ENCODE data around the gene PRLR.

The PRLR gene

GRCh38 chr5:35082530-35082929 is 147.8 kb downstream of the PRLR start:
- H3K9me3 ChIP-seq (ENCODE audit: insufficient read depth, low read length, severe bottlenecking) = no peaks in the 10 kb centered on the region

GRCh38 chr5:35081134-35081533 is 149.2 kb downstream of the PRLR start:
- Histone ChIP-seq H3K36me3 (ENCODE audit: insufficient read depth, low read length) (no peaks in the 10 kb centered on the region), H3K79me2 (ENCODE audit: insufficient read depth, low read length) (no peaks in the 10 kb centered on the region), H4K20me1 (ENCODE audit: insufficient read depth, low read length) (no peaks in the 10 kb centered on the region), H3K4me3 (ENCODE audit: low read depth in 1 of 2, low read length in 2 of 2) (no peak overlapping the region), H3K9ac (ENCODE audit: low read depth, low read length) (no peak overlapping the region), H3K27ac (ENCODE audit: low read length) (no peak overlapping the region), H2AFZ (ENCODE audit: low read depth, low read length) (no peak overlapping the region), H3K27me3 (ENCODE audit: insufficient read depth, low read length, poor library complexity) (no peaks in the 10 kb centered on the region), H3K9me3 (ENCODE audit: insufficient read depth, low read length, severe bottlenecking) (no peaks in the 10 kb centered on the region), H3K4me2 (ENCODE audit: insufficient read depth, low read length) (no peak overlapping the region), H3K4me1 (ENCODE audit: insufficient read depth, low read length) (no peaks in the 10 kb centered on the region)
- ATAC-seq (ENCODE audit: insufficient read depth, low read depth) (no peak), DNase-seq (no peak)
- TF ChIP-seq EZH2 (IDR thresholded peaks at IDR 0.05; ENCODE audit: borderline replicate concordance, low read depth, low read length, severe bottlenecking) = no peak
- no peak for TF ChIP-seq CTCF (IDR thresholded peaks at IDR 0.05; ENCODE audit: borderline replicate concordance, extremely low read depth, low read length, poor library complexity, severe bottlenecking)

More at GRCh38 chr5:35082530-35082929, 147.8 kb downstream of the PRLR start:
- H3K9ac ChIP-seq (ENCODE audit: low read depth, low read length) = no peak overlapping the region
- H3K4me2 ChIP-seq (ENCODE audit: insufficient read depth, low read length) = no peak overlapping the region
- H3K27ac ChIP-seq (ENCODE audit: low read length) = no peak overlapping the region
- no peak for TF ChIP-seq CTCF (IDR thresholded peaks at IDR 0.05; ENCODE audit: borderline replicate concordance, extremely low read depth, low read length, poor library complexity, severe bottlenecking)
- no peak for TF ChIP-seq EZH2 (IDR thresholded peaks at IDR 0.05; ENCODE audit: borderline replicate concordance, low read depth, low read length, severe bottlenecking)
- H3K79me2 ChIP-seq (ENCODE audit: insufficient read depth, low read length) = no peaks in the 10 kb centered on the region
- H4K20me1 ChIP-seq (ENCODE audit: insufficient read depth, low read length) = no peaks in the 10 kb centered on the region
- H3K27me3 ChIP-seq (ENCODE audit: insufficient read depth, low read length, poor library complexity) = no peaks in the 10 kb centered on the region
- no peak overlapping the region for H2AFZ ChIP-seq (ENCODE audit: low read depth, low read length)
- H3K36me3 ChIP-seq (ENCODE audit: insufficient read depth, low read length) = no peaks in the 10 kb centered on the region
- H3K4me3 ChIP-seq (ENCODE audit: low read depth in 1 of 2, low read length in 2 of 2) = no peak overlapping the region
- no peaks in the 10 kb centered on the region for H3K4me1 ChIP-seq (ENCODE audit: insufficient read depth, low read length)
- ATAC-seq (ENCODE audit: insufficient read depth, low read depth) (no peak), DNase-seq (no peak)

GRCh38 chr5:35073160-35073559 is 157.1 kb downstream of the PRLR start:
- Histone ChIP-seq H3K4me3 (ENCODE audit: low read depth in 1 of 2, low read length in 2 of 2) (no peak overlapping the region), H2AFZ (ENCODE audit: low read depth, low read length) (no peak overlapping the region), H4K20me1 (ENCODE audit: insufficient read depth, low read length) (no peaks in the 10 kb centered on the region), H3K4me1 (ENCODE audit: insufficient read depth, low read length) (no peaks in the 10 kb centered on the region), H3K36me3 (ENCODE audit: insufficient read depth, low read length) (no peaks in the 10 kb centered on the region), H3K9me3 (ENCODE audit: insufficient read depth, low read length, severe bottlenecking) (no peaks in the 10 kb centered on the region), H3K79me2 (ENCODE audit: insufficient read depth, low read length) (no peaks in the 10 kb centered on the region), H3K27ac (ENCODE audit: low read length) (no peak overlapping the region), H3K27me3 (ENCODE audit: insufficient read depth, low read length, poor library complexity) (peaks cover 5% of the 10 kb centered on the region), H3K4me2 (ENCODE audit: insufficient read depth, low read length) (no peak overlapping the region), H3K9ac (ENCODE audit: low read depth, low read length) (no peak overlapping the region)
- DNase-seq (no peak), ATAC-seq (ENCODE audit: insufficient read depth, low read depth) (no peak)
- TF ChIP-seq CTCF (IDR thresholded peaks at IDR 0.05; ENCODE audit: borderline replicate concordance, extremely low read depth, low read length, poor library complexity, severe bottlenecking) = no peak
- no peak for TF ChIP-seq EZH2 (IDR thresholded peaks at IDR 0.05; ENCODE audit: borderline replicate concordance, low read depth, low read length, severe bottlenecking)

- no peaks in the 10 kb centered on the region for H3K79me2 ChIP-seq (ENCODE audit: insufficient read depth, low read length)
- H3K4me1 ChIP-seq (ENCODE audit: insufficient read depth, low read length) = no peaks in the 10 kb centered on the region
- DNase-seq = no peak
- H3K9me3 ChIP-seq (ENCODE audit: insufficient read depth, low read length, severe bottlenecking) = no peaks in the 10 kb centered on the region
- no peak overlapping the region for H2AFZ ChIP-seq (ENCODE audit: low read depth, low read length)
- no peaks in the 10 kb centered on the region for H4K20me1 ChIP-seq (ENCODE audit: insufficient read depth, low read length)
- no peak for ATAC-seq (ENCODE audit: insufficient read depth, low read depth)
- H3K27ac ChIP-seq (ENCODE audit: low read length) = no peak overlapping the region
- no peak overlapping the region for H3K4me2 ChIP-seq (ENCODE audit: insufficient read depth, low read length)
- TF ChIP-seq EZH2 (IDR thresholded peaks at IDR 0.05; ENCODE audit: borderline replicate concordance, low read depth, low read length, severe bottlenecking) = no peak
- TF ChIP-seq CTCF (IDR thresholded peaks at IDR 0.05; ENCODE audit: borderline replicate concordance, extremely low read depth, low read length, poor library complexity, severe bottlenecking) = no peak
- peaks cover 5% of the 10 kb centered on the region for H3K27me3 ChIP-seq (ENCODE audit: insufficient read depth, low read length, poor library complexity)
- H3K4me3 ChIP-seq (ENCODE audit: low read depth in 1 of 2, low read length in 2 of 2) = no peak overlapping the region
- H3K9ac ChIP-seq (ENCODE audit: low read depth, low read length) = no peak overlapping the region
- H3K36me3 ChIP-seq (ENCODE audit: insufficient read depth, low read length) = no peaks in the 10 kb centered on the region
Measured at GRCh38 chr5:35069188-35069587, 161.1 kb downstream of the PRLR start.
